Ectodermal cell (in vitro differentiated cells): Measurements from ENCODE around the gene IL10RA.
"Not testable (repeated sequence)": the region's sequence is repeated elsewhere in the genome, so short reads cannot be mapped to it uniquely, and the experiment has no call there.

Experiments used
- H3K27ac ChIP-seq: 2 replicates; pipeline ENCODE4 v1.7.0; 2013; ENCODE audit warnings: mild to moderate bottlenecking, low read depth, low read length; ENCODE audit not compliant: insufficient read depth, poor library complexity, severe bottlenecking
- H3K27me3 ChIP-seq: 2 replicates; pipeline ENCODE4 v1.7.0; 2013; ENCODE audit warnings: mild to moderate bottlenecking, low read length; ENCODE audit not compliant: insufficient read depth, control insufficient read depth, poor library complexity, severe bottlenecking
- H3K36me3 ChIP-seq: one replicate; pipeline ENCODE4 v1.7.0; 2013; ENCODE audit warnings: low read length; ENCODE audit not compliant: control insufficient read depth, insufficient read depth
- H3K4me1 ChIP-seq: one replicate; pipeline ENCODE4 v1.7.0; 2013; ENCODE audit warnings: low read length; ENCODE audit not compliant: control insufficient read depth, insufficient read depth
- H3K4me3 ChIP-seq: 2 replicates; pipeline ENCODE4 v1.7.0; 2013; ENCODE audit warnings: low read depth, low read length, control low read depth; ENCODE audit not compliant: insufficient read depth
- H3K9me3 ChIP-seq: 2 replicates; pipeline ENCODE4 v1.7.0; 2013; ENCODE audit warnings: mild to moderate bottlenecking, low read length, moderate library complexity; ENCODE audit not compliant: control insufficient read depth
- WGBS, 2 experiments: methylation state at CpG; one replicate each; pipeline ENCODE4 v1.1.7; 2013; ENCODE audit warnings: missing lambda C conversion rate in 2 of 2; 5-methylcytosine and 5-hydroxymethylcytosine counted together

Gene IL10RA

DNA sequence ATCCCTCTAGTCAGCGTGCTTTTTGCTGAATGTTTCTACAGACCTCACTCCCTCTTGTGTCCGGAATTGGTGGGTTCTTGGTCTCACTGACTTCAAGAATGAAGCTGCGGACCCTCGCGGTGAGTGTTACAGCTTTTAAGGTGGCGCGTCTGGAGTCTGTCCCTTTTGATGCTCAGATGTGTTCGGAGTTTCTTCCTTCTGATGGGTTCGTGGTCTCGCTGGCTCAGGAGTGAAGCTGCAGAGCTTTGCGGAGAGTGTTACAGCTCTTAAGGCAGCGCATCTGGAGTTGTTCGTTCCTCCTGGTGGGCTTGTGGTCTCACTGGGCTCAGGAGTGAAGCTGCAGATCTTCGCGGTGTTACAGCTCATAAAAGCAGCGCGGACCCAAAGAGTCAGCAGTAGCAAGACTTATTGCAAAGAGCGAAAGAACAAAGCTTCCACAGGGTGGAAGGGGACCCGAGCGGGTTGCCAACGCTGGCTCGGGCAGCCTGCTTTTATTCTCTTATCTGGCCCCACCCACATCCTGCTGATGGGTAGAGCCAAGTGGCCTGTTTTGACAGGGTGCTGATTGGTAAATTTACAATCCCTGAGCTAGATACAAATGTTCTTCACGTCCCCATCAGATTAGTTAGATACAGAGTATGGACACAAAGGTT is 8.5 kb upstream of the IL10RA start:
- H3K36me3 ChIP-seq, H3K27ac ChIP-seq, H3K4me3 ChIP-seq, H3K27me3 ChIP-seq, H3K9me3 ChIP-seq, H3K4me1 ChIP-seq: not testable (repeated sequence)
- 94 to 95% methylated on average over 23 of the region's 23 CpGs for WGBS, 2 experiments

DNA sequence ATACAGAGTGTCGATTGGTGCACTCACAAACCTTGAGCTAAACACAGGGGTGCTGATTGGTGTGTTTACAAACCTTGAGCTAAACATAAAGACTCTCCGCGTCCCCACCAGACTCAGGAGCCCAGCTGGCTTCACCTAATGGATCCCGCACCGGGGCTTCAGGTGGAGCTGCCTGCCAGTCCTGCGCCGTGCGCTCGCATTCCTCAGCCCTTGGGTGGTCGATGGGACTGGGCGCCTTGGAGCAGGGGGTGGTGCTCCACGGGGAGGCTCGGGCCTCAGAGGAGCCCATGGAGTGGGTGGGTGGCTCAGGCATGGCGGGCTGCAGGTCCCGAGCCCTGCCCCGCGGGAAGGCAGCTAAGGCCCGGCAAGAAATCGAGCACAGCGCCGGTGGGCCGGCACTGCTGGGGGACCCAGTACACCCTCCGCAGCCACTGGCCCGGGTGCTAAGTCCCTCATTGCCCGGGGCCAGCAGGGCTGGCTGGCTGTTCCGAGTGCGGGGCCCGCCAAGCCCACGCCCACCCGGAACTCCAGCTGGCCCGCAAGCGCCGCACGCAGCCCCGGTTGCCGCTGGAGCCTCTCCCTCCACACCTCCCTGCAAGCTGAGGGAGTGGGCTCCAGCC is 7.8 kb upstream of the IL10RA start:
- not testable (repeated sequence) for H3K4me1 ChIP-seq, H3K27me3 ChIP-seq, H3K4me3 ChIP-seq, H3K27ac ChIP-seq, H3K9me3 ChIP-seq, H3K36me3 ChIP-seq
- 93 to 94% methylated on average over 33 to 36 of the region's 36 CpGs for WGBS, 2 experiments

DNA sequence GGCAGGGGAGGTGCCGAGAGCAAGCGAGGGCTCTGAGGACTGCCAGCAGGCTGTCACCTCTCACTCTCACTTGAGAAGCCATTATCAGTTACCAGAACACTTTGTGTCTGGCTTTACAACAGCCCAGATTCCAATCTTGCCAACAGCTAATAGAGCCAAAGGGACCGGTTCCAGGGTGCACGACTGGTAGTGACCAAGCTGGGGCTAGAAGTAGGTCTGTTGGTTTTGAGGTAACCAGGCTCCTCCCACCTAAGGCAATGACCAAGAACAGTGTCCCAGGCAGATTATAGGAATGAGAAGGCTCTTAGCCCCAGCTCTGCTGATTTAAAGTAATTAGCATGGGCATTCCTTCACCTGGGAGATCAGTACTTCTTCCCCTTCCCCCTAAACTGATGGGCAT is 7.2 kb upstream of the IL10RA start:
- Histone ChIP-seq H3K4me3 (no peak overlapping the region), H3K9me3 (no peaks in the 10 kb centered on the region), H3K36me3 (no peaks in the 10 kb centered on the region), H3K4me1 (no peaks in the 10 kb centered on the region), H3K27me3 (no peaks in the 10 kb centered on the region), H3K27ac (no peak overlapping the region)
- WGBS, 2 experiments: 89 to 94% methylated on average over 4 of the region's 4 CpGs

DNA sequence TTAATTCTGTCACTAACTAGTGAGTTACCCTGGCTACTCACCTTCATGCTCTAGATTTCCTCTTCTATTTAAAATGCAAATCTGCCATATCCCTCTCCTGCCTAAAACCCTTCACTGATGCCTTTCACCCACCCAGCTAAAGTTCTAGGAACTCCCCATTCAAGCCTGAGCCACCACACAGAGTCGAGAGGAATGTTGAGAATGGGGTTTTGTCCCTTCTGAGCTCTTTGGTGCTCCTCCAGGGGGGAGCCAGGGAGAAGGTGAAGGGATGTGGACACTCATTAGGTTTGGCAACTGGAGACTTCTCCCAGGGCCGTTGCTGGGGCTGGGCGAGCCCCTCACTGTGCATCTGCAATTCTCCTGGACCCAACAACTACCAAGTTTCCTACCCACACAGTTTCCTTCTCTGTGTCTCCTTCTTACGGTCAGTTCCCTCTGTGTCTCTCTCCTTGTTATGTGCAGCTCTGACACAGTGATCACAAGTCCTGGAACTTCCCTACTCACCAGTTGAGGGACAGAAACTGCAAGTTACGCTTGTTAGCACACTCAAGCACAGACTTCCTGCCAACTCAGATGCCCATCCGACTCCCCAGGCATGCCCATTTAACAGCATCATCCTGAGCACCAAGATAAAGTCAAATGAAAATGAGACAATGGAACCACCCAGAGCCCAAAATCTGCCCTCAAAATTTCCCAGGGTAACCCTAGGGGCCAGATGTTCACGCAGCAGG is 6.5 kb upstream of the IL10RA start:
- 90% methylated on average over 7 of the region's 7 CpGs for WGBS, 2 experiments
- Histone ChIP-seq H3K4me1 (no peaks in the 10 kb centered on the region), H3K36me3 (no peaks in the 10 kb centered on the region), H3K9me3 (no peaks in the 10 kb centered on the region), H3K4me3 (no peak overlapping the region), H3K27ac (no peak overlapping the region), H3K27me3 (peaks cover 6% of the 10 kb centered on the region)

DNA sequence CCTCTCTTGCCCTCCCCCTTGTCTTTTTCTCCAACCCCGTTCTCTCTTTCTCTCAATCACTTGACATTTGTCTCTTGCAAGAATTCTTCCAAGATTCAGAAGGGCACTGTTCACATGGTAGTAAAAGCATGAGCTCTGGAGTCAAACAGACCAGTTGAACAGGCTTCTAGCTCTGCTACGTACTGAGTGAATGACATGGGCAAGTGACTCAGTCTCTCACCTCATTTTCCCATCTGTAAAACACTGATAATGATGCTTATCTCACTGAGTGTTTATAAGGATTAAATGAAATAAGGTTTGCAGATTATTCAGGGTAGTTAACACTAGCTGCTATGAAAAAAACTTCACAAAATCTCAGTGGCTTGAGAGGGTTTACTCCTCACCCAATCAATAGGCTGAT is 5.9 kb upstream of the IL10RA start:
- WGBS, 2 experiments: 85 to 93% methylated on average over 1 of the region's 2 CpGs
- H3K4me3 ChIP-seq: no peak overlapping the region
- no peaks in the 10 kb centered on the region for H3K36me3 ChIP-seq
- no peaks in the 10 kb centered on the region for H3K4me1 ChIP-seq
- H3K9me3 ChIP-seq: no peaks in the 10 kb centered on the region
- no peak overlapping the region for H3K27ac ChIP-seq
- H3K27me3 ChIP-seq: peaks cover 12% of the 10 kb centered on the region

DNA sequence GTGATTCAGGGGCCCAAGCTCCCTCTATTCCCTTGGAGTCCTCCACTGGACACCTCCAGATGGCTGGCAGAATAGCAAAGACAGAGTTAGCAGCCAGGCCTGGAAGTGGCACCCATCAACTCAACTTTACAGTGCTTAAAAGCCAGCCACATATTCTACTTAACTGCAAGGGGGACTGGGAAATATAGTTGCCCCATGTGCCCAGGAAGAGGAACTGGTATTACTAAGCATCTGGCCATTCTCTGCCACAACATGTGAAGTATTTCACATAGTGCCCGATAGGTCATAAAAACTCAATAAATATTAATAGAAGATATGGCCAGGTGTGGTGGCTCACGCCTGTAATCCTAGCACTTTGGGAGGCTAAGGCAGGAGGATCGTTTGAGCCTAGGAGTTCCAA is 5.5 kb upstream of the IL10RA start:
- Histone ChIP-seq H3K9me3 (no peaks in the 10 kb centered on the region), H3K36me3 (no peaks in the 10 kb centered on the region), H3K27ac (no peak overlapping the region), H3K4me3 (no peak overlapping the region), H3K27me3 (peaks cover 16% of the 10 kb centered on the region), H3K4me1 (no peaks in the 10 kb centered on the region)
- 89 to 100% methylated on average over 3 of the region's 3 CpGs for WGBS, 2 experiments

DNA sequence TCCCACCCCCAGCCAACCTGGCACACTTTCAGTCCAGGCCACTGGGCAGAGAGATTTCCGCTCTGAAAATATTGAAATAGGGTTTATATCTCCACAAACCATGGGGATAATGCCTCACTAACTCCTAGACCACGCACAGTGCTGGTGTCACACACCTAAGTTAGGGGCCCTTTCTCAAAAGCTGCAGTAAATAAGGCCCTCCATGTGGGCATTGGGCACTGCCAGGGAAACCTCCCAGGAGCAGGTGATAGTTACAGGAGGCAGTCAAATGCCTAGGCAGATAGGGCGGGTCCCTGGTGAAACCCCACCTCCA is 3.1 kb upstream of the IL10RA start:
- Histone ChIP-seq H3K36me3 (no peaks in the 10 kb centered on the region), H3K27ac (no peak overlapping the region), H3K4me1 (peaks cover 3% of the 10 kb centered on the region), H3K27me3 (peaks cover 40% of the 10 kb centered on the region), H3K4me3 (no peak overlapping the region), H3K9me3 (no peaks in the 10 kb centered on the region)
- WGBS, 2 experiments: 92 to 94% methylated on average over 3 of the region's 3 CpGs

DNA sequence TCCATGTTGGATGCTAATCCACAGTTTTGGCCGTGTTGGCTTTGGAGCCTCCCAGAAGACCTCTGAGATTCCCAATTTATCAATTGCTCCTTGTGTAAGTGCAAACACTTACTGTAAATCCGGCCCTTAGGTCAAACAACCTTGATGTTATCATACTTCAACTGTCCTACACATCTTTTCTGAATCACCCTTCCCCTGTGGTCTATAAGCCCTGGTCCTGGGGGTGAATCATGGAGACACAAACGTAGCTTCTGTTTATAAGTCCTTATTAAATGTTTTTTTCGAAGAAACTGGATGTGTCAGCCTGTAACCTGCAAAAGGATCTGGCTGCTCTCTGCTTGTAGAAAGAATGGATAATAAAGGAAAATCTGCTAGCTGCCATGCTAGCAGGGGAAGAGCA is 1.7 kb upstream of the IL10RA start:
- 88 to 89% methylated on average over 4 of the region's 4 CpGs for WGBS, 2 experiments
- H3K27ac ChIP-seq: no peak overlapping the region
- no peaks in the 10 kb centered on the region for H3K9me3 ChIP-seq
- H3K36me3 ChIP-seq: no peaks in the 10 kb centered on the region
- H3K4me1 ChIP-seq: peaks cover 3% of the 10 kb centered on the region
- H3K27me3 ChIP-seq: peaks cover 50% of the 10 kb centered on the region
- H3K4me3 ChIP-seq: no peak overlapping the region

DNA sequence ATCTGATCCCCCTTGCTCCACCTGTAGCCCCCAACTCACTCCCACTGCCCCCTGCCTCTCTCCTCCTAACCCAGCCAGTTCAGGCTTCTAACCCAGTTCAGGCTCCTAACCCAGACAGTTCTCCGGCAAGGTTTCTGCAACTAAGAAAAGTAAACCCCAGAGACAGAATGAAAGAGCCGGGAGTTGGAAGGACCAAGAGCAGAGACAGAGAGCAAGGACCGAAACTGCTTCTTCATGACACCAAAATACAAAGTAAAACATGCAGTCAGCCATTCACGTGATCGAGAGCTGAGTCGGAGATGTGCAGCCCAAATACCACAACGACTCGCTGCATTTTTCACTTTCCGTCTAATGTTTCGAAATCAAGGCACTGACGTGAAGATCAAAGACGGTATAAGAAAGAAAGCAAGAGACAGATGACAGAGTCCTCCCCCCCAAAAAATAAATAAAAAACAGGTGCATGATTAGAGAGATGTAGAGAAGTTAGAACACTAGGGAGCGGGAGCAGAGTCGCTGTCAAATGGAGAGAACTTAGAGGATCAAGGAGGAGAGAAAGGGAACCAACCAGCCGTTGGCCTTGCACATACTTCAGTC is 884 bp downstream of the IL10RA start:
- WGBS, 2 experiments: 90 to 92% methylated on average over 15 of the region's 15 CpGs
- Histone ChIP-seq H3K27ac (no peak overlapping the region), H3K27me3 (peaks cover 50% of the 10 kb centered on the region), H3K4me3 (no peak overlapping the region), H3K9me3 (no peaks in the 10 kb centered on the region), H3K36me3 (no peaks in the 10 kb centered on the region), H3K4me1 (peaks cover 3% of the 10 kb centered on the region)

DNA sequence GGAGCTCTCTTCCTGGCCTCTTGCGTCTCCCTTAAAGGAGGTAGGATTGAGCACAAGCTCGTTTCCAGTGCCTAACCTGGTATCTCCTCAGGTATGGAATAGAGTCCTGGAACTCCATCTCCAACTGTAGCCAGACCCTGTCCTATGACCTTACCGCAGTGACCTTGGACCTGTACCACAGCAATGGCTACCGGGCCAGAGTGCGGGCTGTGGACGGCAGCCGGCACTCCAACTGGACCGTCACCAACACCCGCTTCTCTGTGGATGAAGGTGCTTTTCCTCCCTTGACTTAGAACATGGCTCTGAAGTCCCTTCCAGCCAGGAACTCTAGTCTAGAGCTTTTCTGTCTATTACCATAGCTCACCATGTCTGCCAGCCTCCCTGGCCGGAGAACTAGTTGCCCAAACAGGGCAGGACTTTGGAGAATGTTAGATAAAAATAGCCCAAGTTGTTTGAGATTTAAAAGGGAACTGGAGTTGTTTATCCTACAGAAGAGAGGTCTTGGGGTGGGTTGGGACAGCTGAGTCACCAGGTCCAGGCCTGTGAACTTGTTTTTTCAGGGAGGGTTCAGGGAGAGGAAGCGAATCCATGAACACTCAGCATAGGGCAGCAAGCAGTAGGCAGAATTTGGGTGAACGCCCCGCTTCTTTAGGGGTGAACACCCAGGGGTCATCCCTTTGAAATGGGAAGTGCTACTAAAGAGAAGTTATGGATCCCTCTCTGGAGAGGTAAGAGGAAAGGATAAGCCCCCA is 3.3 kb downstream of the IL10RA start:
- H3K9me3 ChIP-seq: no peaks in the 10 kb centered on the region
- no peak overlapping the region for H3K4me3 ChIP-seq
- peaks cover 10% of the 10 kb centered on the region for H3K4me1 ChIP-seq
- WGBS, 2 experiments: 93% methylated on average over 13 of the region's 13 CpGs
- no peak overlapping the region for H3K27ac ChIP-seq
- H3K36me3 ChIP-seq: no peaks in the 10 kb centered on the region
- H3K27me3 ChIP-seq: peaks cover 45% of the 10 kb centered on the region
